ENCODE data around the gene PPFIA4. TPM values are rescaled to one million over a fixed set of nuclear protein-coding genes. Genes with fewer than 3 reads are reported as not detected.

The PPFIA4 gene
- total and polyA plus RNA-seq, 2 of the 4 experiments (the other 2 are of a cell fraction) = 5.4 to 13.7 TPM

DNA sequence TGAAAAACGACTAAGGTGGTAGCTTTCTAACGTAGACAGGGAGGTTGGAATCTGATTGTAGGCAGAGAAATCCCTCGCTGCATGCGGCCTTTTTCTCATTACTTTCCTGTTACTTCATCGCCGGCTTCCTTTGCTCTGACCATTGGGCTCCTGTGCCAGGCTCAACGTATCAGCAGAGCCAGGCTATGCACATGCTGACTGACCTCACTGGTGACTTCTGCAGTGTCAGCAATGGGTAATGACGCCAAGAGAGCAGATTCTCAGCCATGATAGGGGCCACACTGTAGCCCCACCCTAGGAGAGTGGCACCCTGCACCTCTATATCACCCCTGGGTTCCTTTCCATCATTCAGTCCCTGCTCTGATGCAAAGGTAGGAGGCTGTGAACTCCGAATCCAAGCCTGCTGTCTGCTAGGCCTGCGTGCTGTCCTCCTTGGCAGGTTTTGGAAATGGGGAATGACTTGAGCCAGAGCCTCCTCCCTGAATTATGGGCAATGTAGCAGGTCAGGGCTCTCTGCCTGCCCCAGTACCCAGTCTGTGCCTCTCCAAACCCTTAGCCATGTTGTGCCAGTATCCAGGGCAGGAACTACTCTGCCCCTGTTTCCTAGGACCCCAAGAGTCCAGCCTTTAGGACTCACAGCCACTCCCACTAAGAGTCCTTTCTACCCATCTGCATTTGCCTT is 11.4 kb downstream of the PPFIA4 start:
- Histone ChIP-seq H3K4me1 (ENCODE audit: control insufficient read depth, insufficient read depth, low read length) (peaks cover 25% of the 10 kb centered on the region), H4K8ac (ENCODE audit: low read depth in 2 of 2, low read length in 2 of 2) (peak overlapping the region in 1 of 2 experiments; percentile 29; a peak in 1 of 4 replicates), H3K27ac (ENCODE audit: insufficient read depth, low read length) (no peak overlapping the region), H3K14ac (replicated peaks; ENCODE audit: low read depth, low read length) (no peak overlapping the region), H3K4me2 (ENCODE audit: low read depth, low read length) (no peak overlapping the region), H3K79me1 (ENCODE audit: low read depth in 1 of 2, low read length in 2 of 2) (peaks cover 0 to 7% of the 10 kb centered on the region in 2 experiments; a peak in 2 of 4 replicates), H3K56ac (ENCODE audit: extremely low read depth, insufficient read depth, low read length) (no peak overlapping the region), H3K4me3 (ENCODE audit: insufficient read depth, low read depth, low read length) (no peak overlapping the region), H4K20me1 (ENCODE audit: insufficient read depth, low read length) (peaks cover 21% of the 10 kb centered on the region), H2AK9ac (replicated peaks; ENCODE audit: low read depth, low read length, poor library complexity) (no peak overlapping the region), H3K9me3 (ENCODE audit: control insufficient read depth, insufficient read depth, low read length) (no peaks in the 10 kb centered on the region), H2BK20ac (ENCODE audit: low read depth, low read length) (no peak overlapping the region; the same call in 1 of the 2 replicates), H3K18ac (ENCODE audit: low read depth, low read length) (no peak overlapping the region), H4K5ac (ENCODE audit: low read depth, low read length) (no peak overlapping the region), H3K9me1 (ENCODE audit: insufficient read depth, low read length) (0 out of 2 replicates have a peak, but pooled peaks cover 5% of the 10 kb centered on the region), H3K4ac (ENCODE audit: low read depth, low read length) (peak overlapping the region; percentile 40; the same call in 1 of the 2 replicates), H2BK15ac (ENCODE audit: low read depth, low read length) (peak overlapping the region; percentile 13; the same call in 1 of the 3 replicates), H3K36me3 (ENCODE audit: control insufficient read depth, insufficient read depth, low read length) (no peaks in the 10 kb centered on the region), H2AK5ac (ENCODE audit: low read depth, low read length) (peak overlapping the region; percentile 76), H4K91ac (ENCODE audit: insufficient read depth, low read depth, low read length) (no peak overlapping the region; the same call in 1 of the 2 replicates), H3K23ac (ENCODE audit: low read depth, low read length) (no peak overlapping the region), H3K27me3 (ENCODE audit: control insufficient read depth, insufficient read depth, low read length) (no peaks in the 10 kb centered on the region), H2BK120ac (ENCODE audit: low read depth, low read length) (no peak overlapping the region), H3K9ac (ENCODE audit: low read depth, low read length) (no peak overlapping the region), H2AFZ (replicated peaks; ENCODE audit: low read length, poor library complexity) (peak overlapping the region; percentile 80), H2BK5ac (ENCODE audit: low read depth, low read length, poor library complexity, severe bottlenecking) (peak overlapping the region; percentile 32)
- ChIA-PET POLR2A (ENCODE audit: unreplicated experiment) (no interaction called here), CTCF (interaction anchor here (7.2 kb wide), 1 partner anchor 178 kb away, joined by 49 read pairs; no protein-coding TSS in a partner anchor)
- DNase-seq = no peak
- no TSS peak for BruUV-seq (replicated peaks)
- intact Hi-C loops (cut with micrococcal nuclease) (loop anchor here (5.0 to 10.0 kb wide), 3 partner anchors 80 to 447 kb away; no protein-coding TSS in a partner anchor), in situ Hi-C loops (cut with MboI; ENCODE audit: low sequenced_read_pairs) (loop anchor here (5.0 kb wide), 1 partner anchor 180 kb away; no protein-coding TSS in a partner anchor), dilution Hi-C loops (cut with HindIII; ENCODE audit: low sequenced_read_pairs, unreplicated experiment) (no loop called here)
- peak; percentile 10 for ATAC-seq (ENCODE audit: low read depth)
- WGBS, 2 experiments (ENCODE audit: extremely low coverage in 2 of 2, insufficient read length in 1 of 2) = 80% methylated on average over 2 of the region's 10 CpGs; no CpG with 5 or more reads in 1 of the 2 experiments
- no peak for TF ChIP-seq NFE2L2 (IDR thresholded peaks at IDR 0.05; ENCODE audit: low read depth, low read length)
- TF ChIP-seq FOS (IDR thresholded peaks at IDR 0.05; ENCODE audit: low read depth, low read length) = no peak
- peak; percentile 68 for TF ChIP-seq MAFK (IDR thresholded peaks at IDR 0.05; ENCODE audit: low read depth, low read length)
